ENCODE data around the gene ETFA. TPM values are rescaled to one million over a fixed set of nuclear protein-coding genes. Genes with fewer than 3 reads are reported as not detected.
"Not testable (repeated sequence)": the region's sequence is repeated elsewhere in the genome, so short reads cannot be mapped to it uniquely, and the experiment has no call there.

ETFA gene
- total RNA-seq, 4 donors from 2014 or later: 179 to 261 (median 227) TPM

DNA sequence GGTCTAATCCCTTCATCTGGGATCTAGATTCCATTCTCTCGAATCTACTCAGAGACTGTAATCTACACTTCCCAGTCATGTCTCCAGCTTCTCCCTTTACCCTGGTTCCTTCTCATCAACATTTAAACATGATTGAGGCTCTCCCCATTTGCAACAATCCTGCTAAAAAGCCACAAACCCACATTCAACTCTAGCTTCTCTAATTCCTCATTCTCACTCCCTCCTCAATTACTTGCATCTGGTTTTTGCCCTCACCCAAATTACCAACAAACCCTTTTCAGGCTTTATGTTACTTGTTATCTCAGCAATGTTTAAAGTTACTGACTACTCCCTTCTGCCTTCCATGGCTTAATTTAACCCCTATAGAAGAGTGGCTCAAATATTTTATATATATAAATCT lies 11.5 kb downstream of the ETFA start:
- H3K4me1 ChIP-seq: peaks cover 8 to 43% of the 10 kb centered on the region in 2 donors
- H3K4me3 ChIP-seq: no peak overlapping the region
- no peaks in the 10 kb centered on the region for H3K27me3 ChIP-seq
- DNase-seq (no peak), ATAC-seq (no peak)
- H3K9me3 ChIP-seq: no peaks in the 10 kb centered on the region
- TF ChIP-seq, protein P1, sequence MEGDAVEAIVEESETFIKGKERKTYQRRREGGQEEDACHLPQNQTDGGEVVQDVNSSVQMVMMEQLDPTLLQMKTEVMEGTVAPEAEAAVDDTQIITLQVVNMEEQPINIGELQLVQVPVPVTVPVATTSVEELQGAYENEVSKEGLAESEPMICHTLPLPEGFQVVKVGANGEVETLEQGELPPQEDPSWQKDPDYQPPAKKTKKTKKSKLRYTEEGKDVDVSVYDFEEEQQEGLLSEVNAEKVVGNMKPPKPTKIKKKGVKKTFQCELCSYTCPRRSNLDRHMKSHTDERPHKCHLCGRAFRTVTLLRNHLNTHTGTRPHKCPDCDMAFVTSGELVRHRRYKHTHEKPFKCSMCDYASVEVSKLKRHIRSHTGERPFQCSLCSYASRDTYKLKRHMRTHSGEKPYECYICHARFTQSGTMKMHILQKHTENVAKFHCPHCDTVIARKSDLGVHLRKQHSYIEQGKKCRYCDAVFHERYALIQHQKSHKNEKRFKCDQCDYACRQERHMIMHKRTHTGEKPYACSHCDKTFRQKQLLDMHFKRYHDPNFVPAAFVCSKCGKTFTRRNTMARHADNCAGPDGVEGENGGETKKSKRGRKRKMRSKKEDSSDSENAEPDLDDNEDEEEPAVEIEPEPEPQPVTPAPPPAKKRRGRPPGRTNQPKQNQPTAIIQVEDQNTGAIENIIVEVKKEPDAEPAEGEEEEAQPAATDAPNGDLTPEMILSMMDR (IDR thresholded peaks at IDR 0.05 in 4 of 5, conservative IDR thresholded peaks at IDR 0.05 in 1 of 5): no peak
- TF ChIP-seq POLR2A (IDR thresholded peaks at IDR 0.05): no peak
- no peak overlapping the region for H3K27ac ChIP-seq
- intact Hi-C loops (cut with DNase I; ENCODE audit: low total_unique reads): loop anchor here (5.0 kb wide), 1 partner anchor 67 kb away; no protein-coding TSS in a partner anchor
- in situ Hi-C loops (cut with MboI; ENCODE audit: low sequenced_read_pairs in 4 of 4): no loop called here
- H3K36me3 ChIP-seq: no peaks in the 10 kb centered on the region

DNA sequence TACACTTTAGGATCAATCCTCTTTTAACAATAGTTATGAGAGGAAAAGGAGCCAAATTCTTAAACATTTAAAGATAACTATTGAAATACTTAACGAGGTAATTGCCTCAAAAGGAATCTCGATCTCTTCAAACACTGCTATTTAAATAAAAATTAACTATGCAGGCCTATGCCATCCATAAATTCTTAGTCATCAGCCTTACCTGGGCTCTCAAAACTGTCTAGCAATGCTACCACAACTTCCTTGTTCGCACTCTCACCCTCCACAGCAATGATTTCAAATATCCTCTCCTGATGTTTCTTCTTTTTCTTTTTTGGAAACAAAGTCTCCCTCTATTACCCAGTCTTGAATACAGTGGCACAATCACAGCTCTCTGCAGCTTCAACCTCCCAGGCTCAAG lies 12.3 kb downstream of the ETFA start:
- intact Hi-C loops (cut with DNase I; ENCODE audit: low total_unique reads): loop anchor here (5.0 kb wide), 1 partner anchor 67 kb away; no protein-coding TSS in a partner anchor
- no peak overlapping the region for H3K27ac ChIP-seq
- no peaks in the 10 kb centered on the region for H3K9me3 ChIP-seq
- peaks cover 16 to 50% of the 10 kb centered on the region in 2 donors for H3K4me1 ChIP-seq
- ATAC-seq: no peak
- no peaks in the 10 kb centered on the region for H3K27me3 ChIP-seq
- TF ChIP-seq, protein P1 (IDR thresholded peaks at IDR 0.05 in 4 of 5, conservative IDR thresholded peaks at IDR 0.05 in 1 of 5): no peak
- TF ChIP-seq POLR2A (IDR thresholded peaks at IDR 0.05): no peak
- DNase-seq: no peak
- H3K36me3 ChIP-seq: no peaks in the 10 kb centered on the region
- in situ Hi-C loops (cut with MboI; ENCODE audit: low sequenced_read_pairs in 4 of 4): no loop called here
- H3K4me3 ChIP-seq: no peak overlapping the region

DNA sequence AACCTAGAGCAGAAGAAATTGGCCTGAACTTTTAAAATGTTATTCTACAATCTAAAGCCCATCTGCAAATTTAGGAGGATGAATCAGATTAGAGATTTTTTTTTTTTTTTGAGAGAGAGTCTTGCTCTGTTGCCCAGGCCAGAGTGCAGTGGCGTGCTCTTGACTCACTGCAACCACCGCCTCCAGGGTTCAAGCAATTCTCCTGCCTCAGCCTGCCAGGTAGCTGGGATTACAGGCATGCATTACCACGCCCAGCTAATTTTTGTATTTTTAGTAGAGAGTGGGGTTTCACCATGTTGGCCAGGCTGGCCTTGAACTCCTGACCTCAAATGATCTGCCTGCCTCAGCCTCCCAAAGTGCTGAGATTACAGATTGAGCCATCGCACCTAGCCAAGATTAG lies 13.3 kb downstream of the ETFA start:
- DNase-seq; in situ Hi-C loops (cut with MboI; ENCODE audit: low sequenced_read_pairs in 4 of 4); H3K9me3 ChIP-seq; H3K4me3 ChIP-seq; H3K27ac ChIP-seq; H3K27me3 ChIP-seq; H3K36me3 ChIP-seq; ATAC-seq: not testable (repeated sequence)
- intact Hi-C loops (cut with DNase I; ENCODE audit: low total_unique reads): loop anchor here (5.0 kb wide), 1 partner anchor 66 kb away; no protein-coding TSS in a partner anchor
- peaks cover 24 to 59% of the 10 kb centered on the region in 2 donors for H3K4me1 ChIP-seq

DNA sequence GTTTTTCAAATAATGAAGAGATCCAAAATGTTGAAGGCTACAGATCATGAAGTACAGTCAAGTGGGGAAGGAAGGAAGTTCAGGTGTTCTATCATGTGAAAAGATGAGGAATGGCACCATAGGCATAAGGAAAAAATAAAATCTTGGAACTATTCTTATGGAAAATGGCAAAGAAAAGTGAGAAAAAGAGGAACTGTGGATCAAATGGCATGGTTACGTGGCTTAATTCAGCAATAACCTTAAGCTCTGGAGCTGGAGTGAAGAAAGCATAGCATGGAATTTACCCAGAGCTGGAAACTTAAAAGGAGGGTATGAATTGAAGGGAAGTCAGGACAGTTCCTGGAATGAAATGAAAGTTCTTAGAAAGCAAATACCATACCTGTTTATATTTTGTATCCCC lies 14.4 kb downstream of the ETFA start:
- no peak overlapping the region for H3K4me3 ChIP-seq
- in situ Hi-C loops (cut with MboI; ENCODE audit: low sequenced_read_pairs in 4 of 4): no loop called here
- TF ChIP-seq POLR2A (IDR thresholded peaks at IDR 0.05): no peak
- TF ChIP-seq, protein P1 (IDR thresholded peaks at IDR 0.05 in 4 of 5, conservative IDR thresholded peaks at IDR 0.05 in 1 of 5): no peak
- no peaks in the 10 kb centered on the region for H3K36me3 ChIP-seq
- no peaks in the 10 kb centered on the region for H3K9me3 ChIP-seq
- no peak for DNase-seq
- ATAC-seq: no peak
- no peak overlapping the region for H3K27ac ChIP-seq
- H3K4me1 ChIP-seq: peaks cover 34 to 60% of the 10 kb centered on the region in 2 donors
- intact Hi-C loops (cut with DNase I; ENCODE audit: low total_unique reads): loop anchor here (5.0 kb wide), 1 partner anchor 65 kb away; no protein-coding TSS in a partner anchor
- no peaks in the 10 kb centered on the region for H3K27me3 ChIP-seq

DNA sequence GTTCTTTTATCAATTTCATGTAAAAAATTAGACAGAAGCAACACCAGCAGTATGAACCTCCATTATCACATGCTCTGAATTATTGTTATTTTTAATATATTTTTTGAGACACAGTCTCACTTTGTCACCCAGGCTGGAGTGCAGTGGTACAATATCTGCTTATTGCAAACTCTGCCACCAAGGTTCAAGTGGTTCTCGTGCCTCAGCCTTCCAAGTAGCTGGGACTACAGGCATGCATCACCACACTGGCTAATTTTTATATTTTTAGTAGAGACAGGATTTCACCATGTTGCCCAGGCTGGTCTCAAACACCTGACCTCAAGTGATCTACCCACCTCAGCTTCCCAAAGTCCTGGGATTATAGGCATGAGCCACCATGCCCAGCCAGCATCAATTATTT lies 16.8 kb downstream of the ETFA start:
- in situ Hi-C loops (cut with MboI; ENCODE audit: low sequenced_read_pairs in 4 of 4); H3K4me3 ChIP-seq; ATAC-seq; H3K9me3 ChIP-seq; DNase-seq; intact Hi-C loops (cut with DNase I; ENCODE audit: low total_unique reads); H3K27ac ChIP-seq; H3K27me3 ChIP-seq; H3K36me3 ChIP-seq: not testable (repeated sequence)
- peaks cover 34 to 54% of the 10 kb centered on the region in 2 donors for H3K4me1 ChIP-seq

DNA sequence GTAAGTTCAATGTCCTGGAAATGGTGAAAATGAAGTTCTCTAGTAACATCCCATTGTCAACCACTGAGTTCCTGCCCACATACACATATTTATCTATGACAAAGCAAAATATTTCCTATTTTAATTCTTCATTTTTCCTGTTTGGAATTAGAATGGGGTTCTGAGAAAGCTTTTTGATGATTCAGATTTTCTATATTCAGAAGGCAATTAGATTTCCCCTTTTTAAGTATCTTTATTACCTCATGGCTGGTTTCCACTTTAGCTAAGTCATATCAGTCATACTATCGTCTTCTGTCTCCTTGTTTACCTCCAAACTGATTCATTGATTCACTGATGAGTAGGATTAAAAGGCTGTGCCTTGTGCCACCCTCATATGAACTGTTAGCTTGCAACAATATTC lies 17.9 kb downstream of the ETFA start:
- H3K27me3 ChIP-seq: no peaks in the 10 kb centered on the region
- no peak overlapping the region for H3K4me3 ChIP-seq
- in situ Hi-C loops (cut with MboI; ENCODE audit: low sequenced_read_pairs in 4 of 4): no loop called here
- H3K27ac ChIP-seq: no peak overlapping the region
- peaks cover 0 to 7% of the 10 kb centered on the region in 2 donors for H3K36me3 ChIP-seq
- H3K4me1 ChIP-seq: peaks cover 34 to 46% of the 10 kb centered on the region in 2 donors
- TF ChIP-seq, protein P1 (IDR thresholded peaks at IDR 0.05 in 4 of 5, conservative IDR thresholded peaks at IDR 0.05 in 1 of 5): no peak
- TF ChIP-seq POLR2A (IDR thresholded peaks at IDR 0.05): no peak
- no peaks in the 10 kb centered on the region for H3K9me3 ChIP-seq
- DNase-seq: no peak
- intact Hi-C loops (cut with DNase I; ENCODE audit: low total_unique reads): no loop called here
- no peak for ATAC-seq

All from gastrocnemius medialis (tissue), 4 donors.